Iris pigment epithelial cell (primary cell): ENCODE data around the gene CBARP.

Experiments used
- DNase-seq: peaks from one replicate; pipeline ENCODE4 v3.0.0-alpha.2; 2011; ENCODE audit warnings: low read depth

Gene CBARP

DNA sequence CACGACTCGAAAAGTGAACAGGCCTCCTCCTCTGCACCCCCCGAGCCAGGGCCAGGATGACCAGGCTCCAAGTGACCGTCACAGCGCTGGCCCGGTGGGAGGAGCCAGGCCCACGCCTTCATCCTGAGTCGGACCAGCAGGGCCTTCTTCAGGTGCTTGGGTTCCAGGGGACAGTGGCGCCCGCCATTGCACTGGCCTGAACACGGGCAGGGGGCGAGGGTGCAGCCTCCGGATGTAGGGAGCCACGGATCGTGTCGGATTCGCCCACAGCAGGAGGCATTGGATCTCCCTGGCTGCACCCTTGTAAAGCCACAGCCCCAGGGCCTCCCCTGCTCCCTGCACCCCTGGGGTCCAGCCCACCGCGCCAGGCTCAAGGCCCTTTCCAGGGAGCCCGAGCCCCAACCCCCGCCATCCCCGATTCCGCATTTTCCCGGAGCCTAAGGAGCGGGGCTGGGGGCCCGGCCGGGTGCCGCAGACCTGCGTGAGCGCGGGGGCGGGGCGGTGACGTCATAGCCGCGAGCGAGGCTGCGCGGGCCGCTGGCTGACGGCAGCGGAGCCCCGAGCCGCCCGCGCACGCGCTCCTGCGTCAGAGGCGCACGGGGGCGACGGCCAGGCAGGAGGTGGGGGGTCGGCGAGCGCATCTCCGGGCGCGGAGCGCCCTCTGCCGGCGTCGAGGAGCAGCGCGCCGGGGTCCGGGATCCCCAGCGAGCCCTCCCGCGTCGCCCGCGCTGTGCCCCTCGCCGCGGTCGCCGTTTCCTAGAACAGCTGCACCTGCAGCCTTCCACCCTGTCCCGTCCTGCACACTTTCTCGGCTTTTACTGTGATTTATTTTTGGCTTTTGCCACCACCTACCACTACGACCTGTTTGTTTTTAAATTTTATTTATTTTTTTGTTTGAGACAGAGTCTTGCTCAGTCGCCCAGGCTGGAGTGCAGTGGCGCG lies 2.3 kb upstream of the CBARP start:
- peak; percentile 91 for DNase-seq

- no peak for DNase-seq
These were observed 1.6 kb upstream of the CBARP start for GRCh38 chr19:1239420-1239795.

DNA sequence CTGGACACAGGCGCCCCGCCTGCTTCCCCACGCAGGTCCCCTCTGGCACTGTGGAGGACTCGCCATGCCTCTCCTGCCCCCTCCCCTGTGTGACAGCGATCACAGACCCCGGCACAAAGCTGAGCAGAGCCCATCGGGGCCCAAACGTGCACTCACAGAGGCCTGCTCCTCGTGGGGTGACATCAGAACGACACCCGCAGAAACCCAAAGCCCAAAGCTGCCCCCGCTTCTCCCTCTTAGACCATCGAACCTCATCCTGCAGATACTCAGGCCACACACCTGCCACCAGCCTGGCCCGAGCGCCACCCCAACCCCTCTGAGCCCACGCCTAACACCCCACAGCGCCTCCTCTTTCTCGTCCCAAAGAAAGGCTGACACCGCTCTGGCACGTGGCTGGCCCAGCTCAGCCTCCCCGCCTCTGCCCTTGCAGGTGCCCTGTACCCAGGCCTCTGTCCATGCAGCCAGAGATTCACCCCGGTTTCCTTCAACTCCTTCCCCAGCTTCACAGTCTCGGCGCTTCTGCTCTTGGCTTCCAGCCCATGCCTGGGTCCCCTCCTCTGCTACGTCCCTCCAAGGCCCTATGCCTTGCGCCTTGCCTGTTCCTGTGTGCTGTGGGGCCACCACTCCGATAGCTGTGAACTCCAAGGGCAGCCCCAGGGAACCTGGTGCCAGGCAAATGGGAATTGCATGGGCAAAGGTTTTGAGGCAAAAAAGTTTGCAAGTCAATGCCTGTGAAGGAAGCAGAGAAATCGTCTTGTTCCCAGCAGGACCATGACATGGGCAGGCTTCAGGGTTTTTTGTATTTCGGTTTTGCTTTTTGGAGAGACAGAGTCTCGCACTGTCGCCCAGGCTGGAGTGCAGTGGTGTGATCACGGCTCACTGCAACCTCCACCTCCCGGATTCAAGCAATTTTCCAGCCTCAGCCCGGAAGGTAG lies 831 bp upstream of the CBARP start:
- no peak for DNase-seq

DNA sequence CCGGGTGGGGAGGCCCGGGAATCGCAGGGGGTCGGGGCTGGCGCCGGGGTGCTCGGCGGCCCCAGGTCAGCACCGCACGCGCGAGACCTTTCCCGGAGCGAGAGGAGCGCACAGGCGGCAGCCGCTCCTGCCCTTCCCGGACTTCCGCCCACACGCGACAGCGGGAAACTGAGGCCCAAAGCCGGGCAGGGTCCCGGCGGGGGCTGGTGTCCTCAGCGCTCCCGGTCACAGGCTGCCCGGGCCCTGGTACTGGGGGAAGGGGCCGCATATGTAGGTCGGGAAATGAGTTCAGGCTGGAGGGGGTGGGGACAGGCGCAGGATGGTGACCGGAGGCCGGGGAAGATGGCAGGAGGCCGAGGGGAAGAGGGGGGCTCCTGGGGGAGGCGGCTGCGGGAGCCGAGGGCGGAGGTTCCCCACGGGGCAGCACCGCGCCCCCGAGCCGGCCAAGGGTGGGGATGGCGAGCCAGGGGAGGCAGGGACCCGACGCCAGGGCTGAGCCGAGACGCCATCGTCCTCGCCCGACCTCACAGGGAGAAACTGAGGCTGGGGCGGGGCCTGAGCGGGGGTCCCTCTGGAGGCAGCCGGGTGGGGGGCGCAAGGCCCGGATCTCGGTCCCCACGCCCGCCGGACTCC lies 662 bp downstream of the CBARP start:
- no peak for DNase-seq

GRCh38 chr19:1236576-1236975 lies 1.2 kb downstream of the CBARP start:
- no peak for DNase-seq

- DNase-seq, result peak; percentile 52
These were observed 1.9 kb downstream of the CBARP start for GRCh38 chr19:1235625-1236538.

- no peak for DNase-seq
These were observed 2.8 kb downstream of the CBARP start for GRCh38 chr19:1234955-1235380.

DNA sequence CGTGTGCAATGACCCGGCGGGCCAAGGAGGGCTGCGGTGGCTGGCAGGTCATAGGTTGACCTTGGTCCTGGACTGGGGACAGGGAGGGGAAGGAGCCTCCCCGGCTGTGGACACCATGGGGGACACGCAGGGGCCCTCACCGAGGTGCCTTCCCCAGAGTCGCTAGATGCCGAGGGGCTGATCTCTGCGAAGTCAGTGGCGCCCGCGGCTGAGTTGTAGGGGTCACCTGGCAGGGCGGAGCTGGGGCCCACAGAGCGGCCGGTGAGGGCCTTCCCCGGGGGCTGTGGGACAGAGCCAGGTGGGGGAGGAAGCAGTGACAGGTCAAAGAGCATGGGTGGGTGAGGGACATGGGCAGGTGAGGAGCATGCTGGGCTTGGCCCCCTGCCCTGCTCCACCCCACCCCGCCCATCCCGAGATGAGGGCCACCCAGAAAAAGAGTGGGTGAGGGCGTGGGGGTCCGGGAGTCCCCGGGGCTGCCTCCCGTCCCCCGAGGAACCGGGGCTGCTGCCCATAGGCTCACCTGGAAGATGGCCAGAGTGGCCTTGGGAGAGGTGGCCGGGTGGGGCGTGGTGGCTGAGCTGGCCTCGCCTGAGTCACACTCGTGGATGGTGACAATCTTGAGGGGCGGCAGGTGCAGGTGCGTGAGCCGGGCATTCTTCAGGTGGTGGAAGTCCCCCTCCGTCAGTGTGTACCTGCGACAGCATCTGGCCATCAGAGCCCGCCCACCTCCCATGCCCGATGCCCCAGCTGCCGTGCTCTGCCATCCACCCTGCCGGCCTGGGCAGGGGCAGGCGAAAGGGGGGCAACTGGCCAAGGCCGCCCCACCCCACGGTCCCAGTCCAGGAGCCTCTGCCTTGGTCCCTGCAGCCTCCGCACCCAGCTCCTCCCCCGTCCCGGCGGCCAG lies 3.5 kb downstream of the CBARP start:
- DNase-seq, result no peak

GRCh38 chr19:1233115-1233667 lies 4.6 kb downstream of the CBARP start:
- DNase-seq, result no peak

DNA sequence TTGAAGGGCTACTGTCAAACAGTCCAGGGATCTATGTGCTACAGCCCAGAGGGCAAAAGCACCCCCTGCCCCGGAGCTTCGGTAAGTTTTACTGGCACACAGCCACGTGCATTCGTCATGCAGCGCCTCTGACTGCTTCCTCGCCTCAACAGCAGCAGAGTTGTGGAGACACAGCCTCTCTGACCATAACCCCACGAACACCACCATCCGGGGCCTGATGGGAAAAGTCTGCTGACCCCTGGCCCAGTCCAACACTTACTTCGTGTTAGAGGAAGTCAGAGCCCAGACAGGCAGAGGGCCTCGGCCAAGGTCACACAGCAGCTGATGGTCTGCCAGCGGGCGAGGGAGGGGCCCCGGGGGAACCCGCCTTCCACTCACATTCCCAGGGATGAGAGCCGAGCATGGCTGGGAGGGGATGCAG lies 5.1 kb downstream of the CBARP start:
- DNase-seq, result peak; percentile 77

GRCh38 chr19:1231729-1232637 lies 5.8 kb downstream of the CBARP start:
- no peak for DNase-seq

DNA sequence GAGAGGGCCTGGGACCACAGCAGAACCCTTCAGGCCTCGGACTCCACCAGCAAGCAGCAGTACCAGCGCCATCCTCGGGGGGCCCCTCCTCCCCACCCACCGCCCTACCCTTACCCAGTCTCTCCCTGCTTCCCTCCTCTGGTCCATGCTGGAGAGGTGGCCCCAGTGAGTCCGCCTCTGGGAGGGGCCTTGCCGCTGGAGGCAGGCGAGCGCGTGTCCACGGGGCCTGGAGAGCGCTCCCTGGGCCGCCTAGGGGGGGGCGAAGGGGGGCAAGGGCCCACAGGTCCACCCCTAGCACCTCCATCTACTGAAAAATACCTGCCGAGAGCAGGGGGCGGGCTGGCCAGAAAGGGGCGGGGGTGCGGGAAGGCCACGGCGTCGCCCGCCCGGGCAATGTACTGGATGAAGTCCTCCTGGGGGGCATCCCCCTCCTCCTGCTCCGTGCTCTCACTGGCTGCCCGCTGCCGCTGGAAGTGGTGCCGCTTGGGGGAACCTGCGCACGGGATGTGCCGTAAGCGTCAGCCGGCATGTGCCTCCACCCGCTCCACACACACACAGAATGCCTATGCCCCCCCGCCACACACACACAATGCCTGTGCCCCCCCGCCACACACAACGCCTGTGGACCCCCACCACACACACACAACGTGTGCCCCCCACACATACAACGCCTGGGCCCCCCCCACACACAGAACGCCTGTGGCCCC lies 6.9 kb downstream of the CBARP start:
- no peak for DNase-seq

GRCh38 chr19:1229924-1230782 lies 7.7 kb downstream of the CBARP start:
- DNase-seq, result no peak

DNA sequence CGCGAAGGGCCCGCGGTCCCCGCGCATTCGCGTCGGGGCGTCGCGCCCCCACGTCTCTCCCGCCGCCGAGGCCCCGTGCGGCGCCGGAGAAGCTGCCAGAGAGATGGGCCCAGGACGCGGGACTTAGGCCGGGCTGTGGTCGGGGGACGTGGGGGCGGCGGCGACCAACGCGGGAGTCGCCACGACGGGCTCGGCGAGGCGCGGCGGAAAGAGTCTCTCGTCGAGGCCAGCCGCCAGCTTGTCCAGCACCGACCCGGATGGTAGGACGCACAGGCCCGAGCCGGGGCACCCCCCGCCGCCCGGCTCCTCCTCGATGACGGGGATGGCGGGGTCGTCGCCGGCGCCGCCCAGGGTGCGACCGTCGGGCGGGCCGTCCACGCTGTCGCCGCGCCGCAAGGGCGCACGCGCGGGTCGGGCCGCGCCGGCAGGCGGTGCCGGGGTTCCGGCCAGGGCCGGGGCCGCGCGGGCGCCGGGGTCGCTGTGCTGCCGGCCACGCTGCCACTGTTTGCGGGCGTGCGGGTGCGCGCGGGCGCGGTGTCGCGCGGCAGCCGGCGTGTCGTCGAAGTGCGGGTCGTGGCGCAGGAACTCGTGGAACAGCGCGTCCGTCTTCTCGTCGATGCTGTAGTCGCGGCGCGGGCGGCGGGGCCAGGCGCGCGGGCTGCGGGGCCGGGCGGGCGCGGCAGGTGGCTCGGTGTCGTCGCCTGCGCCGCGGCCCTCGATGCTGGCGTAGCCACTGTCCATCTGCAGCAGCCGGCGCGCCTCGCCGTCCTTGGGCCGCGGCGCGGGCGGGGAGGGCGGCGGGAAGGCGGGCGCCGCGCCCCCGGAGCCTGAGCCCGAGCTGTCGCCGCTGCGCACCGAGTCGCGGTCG lies 8.5 kb downstream of the CBARP start:
- DNase-seq, result no peak

- DNase-seq, result no peak
These were observed 9.4 kb downstream of the CBARP start for GRCh38 chr19:1228161-1228957.
